ENCODE measurements around the gene PI4KA.
"Not testable (repeated sequence)": the region's sequence is repeated elsewhere in the genome, so short reads cannot be mapped to it uniquely, and the experiment has no call there.

PI4KA gene

GRCh38 chr22:20687356-20688172 is 171.0 kb downstream of the PI4KA start:
- not testable (repeated sequence) for DNase-seq

- DNase-seq = not testable (repeated sequence)
Observed at GRCh38 chr22:20685764-20686163, 172.8 kb downstream of the PI4KA start.

DNA sequence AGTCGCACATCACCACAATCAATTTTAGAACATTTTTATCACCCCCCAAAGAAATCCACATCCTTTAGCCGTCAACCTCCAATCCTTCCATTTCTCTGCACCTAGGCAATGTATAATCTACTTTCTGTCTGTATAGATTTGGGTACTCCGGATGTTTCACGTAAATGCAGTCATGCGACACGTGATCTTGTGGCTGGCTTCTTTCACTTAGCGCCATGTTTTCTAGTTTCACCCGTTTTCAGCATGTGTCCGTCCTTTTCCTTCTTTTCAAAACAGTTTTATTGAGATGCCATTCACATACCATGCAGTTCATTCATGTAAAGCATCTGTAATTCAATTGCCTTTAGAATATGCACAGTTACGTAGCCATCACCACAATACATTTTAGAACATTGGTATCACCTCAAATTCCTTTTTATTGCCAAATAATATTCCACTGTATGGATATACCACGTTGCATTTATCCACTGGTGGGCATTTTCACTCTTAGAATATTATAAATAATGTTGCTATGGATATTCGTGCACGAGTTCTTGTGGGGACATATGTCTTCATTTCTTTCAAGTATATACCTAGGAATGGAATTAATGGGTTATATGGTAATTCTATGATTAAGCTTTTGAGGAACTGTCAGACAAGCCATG is 179.7 kb downstream of the PI4KA start:
- not testable (repeated sequence) for DNase-seq

DNA sequence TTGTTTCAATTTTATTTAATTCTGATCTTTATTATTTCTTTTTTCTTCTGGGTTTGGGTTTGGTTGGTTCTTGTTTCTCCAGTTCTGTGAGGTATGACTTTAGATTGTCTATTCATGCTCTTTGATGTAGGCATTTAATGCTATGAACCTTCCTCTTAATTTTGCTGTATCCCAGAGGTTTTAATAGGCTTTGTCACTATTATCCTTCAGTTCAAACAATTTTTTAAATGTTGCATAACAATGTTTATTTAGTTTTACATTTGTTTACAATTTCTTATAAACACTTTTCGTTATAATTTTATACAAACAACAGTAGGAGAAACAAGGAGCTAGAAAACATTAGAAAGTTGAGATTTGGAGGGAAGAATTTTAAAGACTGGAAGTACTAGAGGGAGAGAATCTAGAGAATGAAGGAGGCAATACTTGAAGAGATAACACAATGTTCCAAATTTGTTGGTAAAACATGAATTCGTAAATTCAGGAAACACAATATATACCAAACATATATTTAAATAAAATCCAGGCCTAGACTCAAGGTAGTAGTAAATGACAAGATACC is 180.8 kb downstream of the PI4KA start:
- no peak for DNase-seq

DNA sequence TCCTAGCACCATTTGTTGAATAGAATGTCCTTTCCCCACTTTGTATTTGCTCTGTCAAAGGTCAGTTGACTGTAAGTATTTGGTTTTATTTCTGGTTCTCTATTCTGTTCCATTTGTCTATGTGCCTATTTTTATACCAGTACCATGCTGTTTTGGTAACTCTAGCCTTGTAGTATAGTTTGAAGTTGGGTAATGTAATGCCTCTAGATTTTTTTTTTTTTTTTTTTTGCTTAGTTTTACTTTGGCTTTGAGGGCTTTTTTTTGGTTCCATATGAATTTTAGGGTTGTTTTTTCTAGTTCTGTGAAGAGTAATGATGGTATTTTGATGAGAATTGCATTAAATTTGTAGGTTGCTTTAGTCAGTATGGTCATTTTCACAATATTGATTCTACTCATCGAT is 183.0 kb downstream of the PI4KA start:
- not testable (repeated sequence) for DNase-seq

- DNase-seq = no peak
Observed at GRCh38 chr22:20674998-20675397, 183.6 kb downstream of the PI4KA start.

DNA sequence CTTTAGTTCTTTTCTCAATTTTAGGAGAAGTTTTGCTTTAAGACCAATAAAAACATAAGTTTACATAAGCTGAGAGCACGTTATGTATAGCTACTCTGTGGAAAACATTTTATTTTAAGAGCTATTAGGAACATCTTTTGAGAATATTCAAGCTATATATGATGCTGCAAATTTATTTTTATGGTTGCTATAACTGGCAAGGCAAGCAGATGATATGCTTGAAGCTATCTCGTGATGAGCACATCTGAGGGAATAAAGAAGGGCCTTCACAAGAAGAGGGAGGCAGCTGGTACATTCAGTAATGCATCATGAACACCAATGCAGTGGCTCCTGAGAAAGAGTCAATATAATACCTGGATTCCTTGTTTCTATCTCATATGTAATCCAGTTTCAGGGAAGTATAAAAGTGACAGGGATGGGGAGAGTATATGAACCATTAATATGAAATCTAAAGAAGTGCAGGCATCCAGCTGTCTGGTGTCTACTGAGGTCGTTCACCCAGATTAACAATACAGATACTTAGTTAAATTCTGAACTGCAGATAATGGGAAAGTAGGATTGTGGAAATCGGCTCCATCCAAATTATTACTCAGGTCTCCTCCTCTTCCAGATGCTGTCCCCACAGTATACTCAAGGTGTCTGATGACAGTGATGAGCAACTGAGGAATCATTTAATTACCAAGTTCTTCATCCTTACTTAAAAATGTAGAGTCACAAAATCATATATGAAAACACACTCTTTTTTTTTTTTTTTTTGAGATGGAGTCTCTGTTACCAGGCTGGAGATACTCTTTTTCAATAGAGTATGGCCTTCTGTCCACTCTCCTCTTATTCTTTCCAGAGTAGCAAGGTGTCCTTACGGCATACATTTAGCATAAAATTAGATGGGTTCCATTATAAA is 185.1 kb downstream of the PI4KA start:
- no peak for DNase-seq

DNA sequence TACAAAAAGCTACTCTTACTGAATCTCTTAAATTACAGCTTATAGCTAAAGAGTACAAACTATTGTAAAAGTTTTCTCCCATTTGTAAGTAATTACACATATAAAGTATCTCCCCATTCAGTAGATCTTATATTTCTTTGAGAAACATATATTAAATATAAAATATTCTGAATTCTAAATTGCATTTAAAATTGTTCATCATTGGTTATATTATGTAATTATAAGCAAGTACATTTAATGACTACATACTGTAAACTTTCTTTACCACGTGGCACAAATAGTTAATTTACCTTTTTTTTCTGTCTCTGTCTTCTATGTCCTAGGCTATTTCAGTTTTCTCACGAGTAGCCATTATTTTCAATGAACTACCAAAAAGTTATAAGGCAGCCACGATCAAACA is 185.9 kb downstream of the PI4KA start:
- no peak for DNase-seq

DNA sequence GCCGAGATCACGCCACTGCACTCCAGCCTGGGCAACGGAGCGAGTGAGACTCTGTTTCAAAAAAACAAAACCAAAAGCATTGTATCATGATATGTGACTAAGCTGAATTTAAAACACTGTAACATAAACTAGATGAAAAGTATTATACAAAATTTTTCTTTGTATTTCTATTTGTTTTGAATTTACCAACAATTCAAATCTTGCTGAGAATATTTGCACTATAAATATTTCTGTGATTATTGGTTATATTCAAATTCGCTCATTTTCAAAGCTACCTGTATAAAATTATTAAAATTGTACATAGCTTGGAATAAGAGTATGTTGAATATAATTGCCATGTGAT is 186.6 kb downstream of the PI4KA start:
- DNase-seq = no peak

DNA sequence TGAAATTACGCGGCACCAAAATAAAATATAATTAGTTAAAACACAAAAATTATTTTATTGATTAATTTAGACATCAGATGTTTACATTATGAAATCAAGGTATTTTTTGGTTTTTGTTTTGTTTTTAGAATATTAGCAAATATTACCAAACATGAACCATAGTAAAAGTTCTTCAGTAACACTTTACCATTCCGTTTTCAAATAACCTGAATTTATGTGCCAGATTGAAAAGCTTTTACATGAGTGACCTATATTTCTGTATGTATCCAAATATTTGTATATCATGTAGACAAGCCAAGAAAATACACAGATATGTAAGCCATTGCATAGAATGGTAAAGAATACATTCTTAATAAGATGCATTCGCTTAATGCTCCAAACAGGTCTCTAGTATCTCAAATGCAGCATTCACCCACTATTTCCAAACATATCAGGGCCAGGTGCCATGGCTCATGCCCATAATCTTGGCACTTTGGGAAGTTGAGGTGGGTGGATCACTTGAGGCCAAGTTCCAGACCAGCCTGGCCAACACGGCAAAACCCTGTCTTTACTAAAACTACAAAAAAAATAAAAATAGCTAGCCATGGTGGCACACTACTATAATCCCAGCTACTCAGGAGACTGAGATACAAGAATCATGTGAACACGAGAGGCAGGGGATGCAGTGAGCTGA is 187.1 kb downstream of the PI4KA start:
- DNase-seq = no peak

GRCh38 chr22:20670457-20671261 is 188.0 kb downstream of the PI4KA start:
- DNase-seq = not testable (repeated sequence)

GRCh38 chr22:20669884-20670283 is 188.7 kb downstream of the PI4KA start:
- not testable (repeated sequence) for DNase-seq

- DNase-seq = not testable (repeated sequence)
Observed at GRCh38 chr22:20669471-20669870, 189.1 kb downstream of the PI4KA start.

GRCh38 chr22:20668769-20669168 is 189.8 kb downstream of the PI4KA start:
- not testable (repeated sequence) for DNase-seq

DNA sequence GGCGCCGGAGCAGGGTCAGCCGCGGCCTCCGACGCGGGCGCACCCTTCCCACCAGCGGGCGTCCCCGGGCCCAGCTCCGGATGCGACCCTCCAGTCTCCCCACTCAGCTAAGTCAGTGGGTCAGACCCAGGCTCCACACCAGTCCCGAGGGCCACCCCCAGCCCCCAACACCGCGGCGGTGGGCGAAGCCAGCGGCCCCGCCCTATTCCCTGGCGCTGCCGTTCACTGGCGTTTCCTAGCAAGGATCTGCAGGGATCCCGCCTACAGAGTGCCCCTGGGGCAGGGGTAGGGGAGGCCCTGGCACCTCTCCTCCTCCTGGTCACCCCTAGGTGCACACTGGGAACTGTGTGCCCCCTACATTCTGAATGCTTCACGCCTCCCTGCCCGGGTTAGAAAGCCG is 190.4 kb downstream of the PI4KA start:
- DNase-seq = not testable (repeated sequence)

GRCh38 chr22:20667548-20667947 is 191.1 kb downstream of the PI4KA start:
- DNase-seq = not testable (repeated sequence)

GRCh38 chr22:20666560-20666959 is 192.1 kb downstream of the PI4KA start:
- no peak for DNase-seq

DNA sequence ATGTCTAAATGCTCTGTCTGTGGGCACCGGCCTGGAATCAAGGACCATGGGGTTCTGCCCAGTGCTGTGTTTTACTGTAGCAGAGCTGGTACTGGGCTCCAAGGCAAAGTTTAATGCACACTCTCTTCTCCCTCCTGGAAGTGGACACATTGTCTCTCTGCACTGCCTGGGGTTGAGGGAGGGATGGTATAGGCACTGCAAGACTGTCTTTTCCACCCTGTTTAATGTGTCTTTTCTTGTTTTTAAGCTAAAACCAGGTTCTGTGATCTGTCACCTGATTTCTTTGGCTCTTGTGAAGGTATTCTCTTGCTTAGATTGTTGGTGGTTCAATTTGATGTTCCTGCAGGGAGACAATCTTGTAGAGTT is 194.0 kb downstream of the PI4KA start:
- DNase-seq = no peak

- no peak for DNase-seq
Observed at GRCh38 chr22:20663941-20664593, 194.5 kb downstream of the PI4KA start.

GRCh38 chr22:20663137-20663828 is 195.3 kb downstream of the PI4KA start:
- DNase-seq = no peak

Data from activated CD4-positive, alpha-beta T cell treated with anti-CD3 and anti-CD28 coated beads for 1 hour (primary cell).